GM19023 (cell line): ENCODE data around the gene SYCP3.

ENCODE experiments used
- ATAC-seq: cut with Tn5 transposase; IDR thresholded peaks from one replicate; pipeline ENCODE4 v1.9.1; 2021; ENCODE audit warnings: mild to moderate bottlenecking, moderate library complexity; ENCODE audit not compliant: unreplicated experiment

Gene SYCP3

DNA sequence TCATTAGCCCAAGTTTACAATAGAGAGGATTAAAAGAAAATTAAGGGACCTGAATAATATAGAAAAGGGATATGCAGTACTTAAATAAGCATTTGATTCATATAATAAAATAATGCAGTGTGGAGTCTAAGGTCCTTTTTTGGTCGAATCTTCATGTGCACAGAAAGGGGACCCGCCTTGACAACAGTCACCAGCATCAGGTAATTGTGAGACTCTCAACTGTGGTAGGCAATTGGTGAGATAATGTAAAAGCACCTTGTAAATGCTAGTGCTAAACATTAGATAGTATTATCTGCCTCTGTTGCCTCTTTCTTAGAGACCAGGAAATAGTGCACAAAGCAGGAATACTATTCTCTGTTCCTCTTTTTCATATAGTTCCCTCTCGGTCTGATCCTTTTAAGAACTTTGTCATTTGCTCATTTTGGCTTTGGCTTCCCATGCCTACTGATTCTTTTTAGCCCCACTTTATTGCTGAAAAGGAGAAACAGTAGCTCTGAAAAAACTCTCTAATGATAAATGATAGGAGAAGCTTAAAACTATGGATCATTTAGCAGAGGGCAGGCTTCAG lies 24.3 kb downstream of the SYCP3 start:
- ATAC-seq: no peak

DNA sequence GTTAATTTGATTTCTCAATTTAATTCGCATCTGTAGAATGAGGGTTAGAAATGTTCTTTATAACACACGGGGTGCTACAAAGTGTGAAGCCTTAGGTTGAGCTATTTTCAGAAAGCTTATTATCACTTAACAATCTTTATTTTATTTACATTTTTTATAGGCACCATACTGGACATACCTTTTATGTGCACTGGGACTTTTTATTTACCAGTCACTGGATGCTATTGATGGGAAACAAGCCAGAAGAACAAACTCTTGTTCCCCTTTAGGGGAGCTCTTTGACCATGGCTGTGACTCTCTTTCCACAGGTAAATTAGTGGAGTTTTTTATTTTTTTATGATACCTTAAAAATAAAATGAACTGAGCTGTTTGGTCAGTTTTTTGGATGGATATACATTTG lies 25.3 kb downstream of the SYCP3 start:
- ATAC-seq: no peak

DNA sequence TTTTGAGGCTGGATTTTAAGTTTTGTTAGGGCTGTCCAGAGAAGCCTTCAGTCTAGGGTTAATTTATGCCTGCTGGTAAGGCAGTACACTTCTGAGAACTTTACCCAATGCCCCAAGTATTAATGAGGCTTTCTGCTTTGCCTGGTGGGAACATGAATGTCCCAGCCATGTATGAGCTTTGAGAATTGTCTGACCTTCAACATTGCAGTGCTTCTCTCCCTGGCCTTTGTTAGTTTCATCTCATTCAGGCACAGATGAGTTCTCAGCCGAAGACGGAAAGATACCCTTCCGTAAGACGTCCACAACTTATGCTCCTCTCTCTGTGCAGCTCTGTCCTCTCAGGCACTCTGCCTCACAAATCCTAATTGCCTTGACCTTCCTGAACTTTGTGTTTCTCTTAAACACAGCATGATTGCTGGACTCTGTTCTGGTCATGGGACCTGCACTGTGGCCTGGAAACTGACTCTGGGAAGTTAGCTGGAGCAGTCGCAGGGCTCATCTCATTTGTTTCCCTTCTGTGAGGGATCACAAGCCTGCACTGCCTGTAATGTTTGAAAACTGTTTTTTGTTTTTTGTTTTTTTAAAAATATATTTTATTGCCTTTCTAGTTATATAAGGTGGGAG lies 26.1 kb downstream of the SYCP3 start:
- ATAC-seq: no peak

DNA sequence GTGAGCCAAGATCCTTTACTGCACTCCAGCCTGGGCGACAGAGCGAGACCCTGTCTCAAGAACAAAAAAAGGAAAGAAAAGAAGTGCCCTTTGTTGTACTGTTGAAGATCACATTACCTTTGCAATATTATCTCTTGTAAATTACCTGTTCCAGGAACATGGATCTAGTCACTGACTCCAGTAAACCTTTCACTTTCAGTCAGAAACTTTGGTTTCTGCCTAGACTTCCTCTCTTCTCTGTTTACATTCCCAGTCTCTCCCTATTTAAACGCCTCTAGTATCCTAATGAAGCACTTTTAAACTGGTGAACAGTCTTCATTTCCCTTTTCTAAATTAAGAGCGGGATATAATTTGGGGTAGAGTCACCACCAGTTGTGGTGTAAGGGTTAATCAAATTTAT lies 29.0 kb downstream of the SYCP3 start:
- no peak for ATAC-seq

DNA sequence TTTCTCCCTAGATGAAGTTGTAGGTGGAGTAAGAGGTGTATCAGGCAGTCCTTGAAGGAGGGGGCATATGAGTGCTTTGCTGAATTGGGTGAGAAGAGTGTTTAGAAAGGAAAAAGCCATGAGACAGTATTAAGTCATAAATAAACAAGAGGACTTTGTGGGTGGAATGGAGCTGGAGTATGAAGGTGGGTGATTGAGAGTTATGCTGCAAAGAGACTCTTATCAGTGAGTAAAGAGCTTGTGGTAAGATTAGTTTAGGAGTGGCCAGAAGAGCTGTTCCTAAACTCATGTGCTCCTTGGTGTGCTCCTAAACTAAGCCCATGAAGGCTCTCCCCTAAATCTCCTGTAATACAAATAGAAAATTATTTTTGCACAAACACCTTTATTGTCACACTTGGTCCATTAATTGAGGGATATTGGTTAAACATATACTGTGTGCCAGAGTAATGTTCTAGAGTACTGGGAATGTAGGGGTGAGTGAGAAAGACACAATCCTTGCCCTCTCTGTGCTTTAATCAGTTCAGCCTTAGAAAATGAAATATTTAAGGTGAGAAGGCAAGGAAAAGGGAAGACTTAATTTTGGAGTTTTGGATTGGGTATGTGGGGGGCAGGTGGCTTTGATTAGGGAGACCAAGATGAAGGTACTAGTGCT lies 32.0 kb downstream of the SYCP3 start:
- no peak for ATAC-seq

DNA sequence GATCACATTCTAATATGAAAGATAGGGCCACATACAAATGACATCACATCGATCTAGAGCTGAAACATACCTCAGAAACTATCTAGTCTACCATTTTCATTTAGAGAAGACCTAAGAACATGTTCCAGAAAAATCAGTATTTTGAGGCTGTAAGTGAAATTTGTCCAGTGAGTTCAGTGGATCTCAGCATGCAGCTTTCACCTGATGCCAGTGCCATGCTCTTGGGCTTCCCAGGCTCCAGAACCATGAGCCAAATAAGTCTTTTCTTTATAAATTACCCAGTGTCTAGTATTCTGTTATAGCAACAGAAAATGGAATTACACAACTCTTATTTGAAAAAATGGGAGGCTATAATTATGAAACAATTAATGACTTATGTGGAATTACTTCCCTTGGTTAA lies 32.9 kb downstream of the SYCP3 start:
- ATAC-seq: no peak

DNA sequence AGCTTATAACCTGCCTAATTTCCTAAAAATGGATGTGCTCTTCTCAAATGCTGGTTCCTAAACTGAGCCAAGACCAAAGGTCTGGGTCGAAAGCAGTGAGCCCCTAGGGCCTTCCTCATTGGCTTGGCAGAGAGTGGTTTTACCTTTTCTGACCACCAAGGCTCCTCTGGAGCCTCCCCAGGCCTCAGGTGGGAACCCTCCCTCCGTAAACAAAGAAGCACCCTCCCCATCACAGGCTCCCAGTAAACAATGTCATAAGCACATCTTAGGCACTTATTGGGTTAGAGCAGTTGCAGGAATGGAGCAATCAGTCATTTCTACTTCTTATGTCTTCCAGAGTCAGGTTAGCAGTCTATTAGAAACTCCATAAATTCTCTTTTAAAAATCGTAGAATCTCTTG lies 35.8 kb downstream of the SYCP3 start:
- ATAC-seq: no peak

DNA sequence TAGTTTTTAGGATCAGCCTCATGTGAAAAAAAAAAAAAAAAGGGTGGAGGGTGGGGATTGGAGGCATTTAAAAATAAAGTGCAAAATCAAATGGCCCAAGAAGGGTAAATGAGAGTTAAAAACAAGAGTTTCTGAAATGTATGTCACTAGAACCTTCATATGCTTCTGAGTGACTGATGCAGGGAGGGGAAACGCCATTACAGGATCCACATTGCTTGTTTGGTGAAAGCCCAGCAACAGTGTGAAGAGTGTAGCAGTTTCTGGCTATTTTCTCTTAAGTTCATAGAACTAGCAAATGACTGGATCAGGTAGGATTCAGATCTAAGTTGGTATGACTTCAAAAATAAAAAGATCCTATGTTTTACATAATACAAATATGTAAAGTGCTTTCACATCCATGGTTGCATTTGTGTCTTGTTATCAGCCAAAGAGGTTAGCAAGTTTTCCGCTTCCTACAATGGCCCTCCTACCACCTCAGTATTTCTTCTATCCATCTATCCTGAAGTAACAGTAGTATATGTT lies 38.9 kb downstream of the SYCP3 start:
- ATAC-seq: no peak

DNA sequence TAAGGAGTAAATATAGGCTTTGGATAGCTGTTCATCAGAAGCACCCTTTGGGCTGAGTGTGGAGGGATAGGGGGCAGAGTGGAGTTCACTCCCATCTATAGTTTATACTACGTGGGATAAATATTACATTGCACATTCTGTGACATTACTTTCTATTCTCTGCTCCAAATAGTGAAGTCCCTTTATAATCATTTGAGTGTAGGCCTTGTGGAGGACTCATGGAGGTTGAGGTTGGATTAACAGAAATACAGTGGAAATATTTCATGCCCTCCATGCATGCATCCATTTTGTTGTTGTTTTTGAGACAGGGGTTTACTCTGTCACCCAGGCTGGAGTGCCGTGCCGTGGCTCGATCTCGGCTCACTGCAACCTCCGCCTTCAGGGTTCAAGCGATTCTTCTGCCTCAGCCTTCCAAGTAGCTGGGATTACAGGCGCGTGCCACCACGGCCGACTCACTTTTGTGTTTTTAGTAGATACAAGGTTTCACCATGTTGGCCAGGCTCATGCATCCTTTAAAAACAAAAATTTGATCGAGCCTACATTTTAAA lies 40.4 kb downstream of the SYCP3 start:
- ATAC-seq: no peak

DNA sequence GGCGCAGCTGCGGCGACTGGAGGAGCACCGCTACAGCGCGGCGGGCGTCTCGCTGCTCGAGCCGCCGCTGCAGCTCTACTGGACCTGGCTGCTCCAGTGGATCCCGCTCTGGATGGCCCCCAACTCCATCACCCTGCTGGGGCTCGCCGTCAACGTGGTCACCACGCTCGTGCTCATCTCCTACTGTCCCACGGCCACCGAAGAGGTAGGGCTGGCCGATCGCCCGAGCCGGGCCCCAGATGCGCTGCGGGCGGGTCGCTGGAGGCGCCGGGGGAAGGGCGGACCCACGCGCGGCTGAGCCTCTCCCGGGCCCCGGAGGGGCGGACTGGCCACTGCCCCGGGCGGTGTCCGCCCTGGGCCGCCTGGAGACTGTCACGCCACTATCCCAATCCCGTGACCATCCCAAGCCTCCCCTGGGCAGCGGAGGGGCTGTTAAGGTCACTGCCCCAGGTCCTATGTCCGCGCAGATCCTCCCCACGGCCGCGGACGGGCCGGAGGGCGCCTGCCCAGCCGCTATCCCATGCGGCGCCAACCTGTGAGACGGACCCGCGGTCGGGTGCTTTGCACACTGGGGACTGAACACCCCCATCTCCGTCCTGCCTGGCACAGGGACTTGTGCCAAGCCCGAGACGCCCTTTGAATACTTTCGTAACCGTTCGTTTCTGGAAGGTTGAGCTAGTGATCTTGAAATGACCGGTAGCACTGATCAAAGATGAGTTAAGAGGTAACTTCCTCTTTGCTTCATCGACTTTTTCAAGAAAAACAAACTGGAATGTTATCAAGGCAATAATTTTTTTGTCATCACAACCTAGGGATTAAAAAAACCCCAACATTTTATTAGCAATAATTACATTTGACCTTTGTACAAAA lies 41.1 kb downstream of the SYCP3 start:
- ATAC-seq: peak; percentile 40

DNA sequence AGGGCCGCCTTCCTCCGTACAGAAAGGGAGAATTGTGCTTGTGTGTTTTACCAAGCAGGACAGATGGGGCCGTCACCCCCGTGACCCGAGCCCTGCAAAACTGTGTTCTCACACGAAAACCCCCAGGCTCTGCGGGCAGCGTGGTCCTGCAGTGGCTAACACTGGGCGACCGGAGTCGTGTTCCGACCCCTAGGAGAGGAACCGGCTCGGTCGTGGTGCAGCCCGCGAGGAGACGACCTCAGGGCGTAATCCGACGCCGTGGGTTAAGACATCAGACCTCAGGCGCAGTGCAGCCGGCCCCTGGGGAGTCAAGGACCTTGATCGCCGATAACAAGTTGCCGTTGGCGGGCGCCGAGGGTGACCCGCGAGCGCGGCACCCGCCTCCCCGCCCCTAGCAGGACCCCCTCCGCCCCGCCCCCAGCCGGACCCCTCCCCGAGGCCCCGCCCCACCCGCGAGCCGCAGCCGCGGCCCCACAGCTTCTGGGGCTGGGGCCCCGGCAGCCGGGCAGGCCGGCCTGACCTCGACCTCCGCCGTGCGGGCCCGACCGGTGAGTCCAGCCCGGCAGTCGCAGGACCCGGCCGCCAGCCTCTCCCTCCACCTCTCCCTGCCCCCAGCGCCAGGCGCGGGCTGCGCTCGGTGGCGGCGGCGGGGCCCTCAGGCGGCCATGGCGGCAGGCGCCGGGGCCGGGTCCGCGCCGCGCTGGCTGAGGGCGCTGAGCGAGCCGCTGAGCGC lies 41.9 kb downstream of the SYCP3 start, which contains the start of gene CHPT1:
Gene CHPT1 (plus strand): TSS at position 444 of the 733 bp plus-strand sequence. CDS start 222 bp downstream, at position 666.
- ATAC-seq: peak; percentile 77

DNA sequence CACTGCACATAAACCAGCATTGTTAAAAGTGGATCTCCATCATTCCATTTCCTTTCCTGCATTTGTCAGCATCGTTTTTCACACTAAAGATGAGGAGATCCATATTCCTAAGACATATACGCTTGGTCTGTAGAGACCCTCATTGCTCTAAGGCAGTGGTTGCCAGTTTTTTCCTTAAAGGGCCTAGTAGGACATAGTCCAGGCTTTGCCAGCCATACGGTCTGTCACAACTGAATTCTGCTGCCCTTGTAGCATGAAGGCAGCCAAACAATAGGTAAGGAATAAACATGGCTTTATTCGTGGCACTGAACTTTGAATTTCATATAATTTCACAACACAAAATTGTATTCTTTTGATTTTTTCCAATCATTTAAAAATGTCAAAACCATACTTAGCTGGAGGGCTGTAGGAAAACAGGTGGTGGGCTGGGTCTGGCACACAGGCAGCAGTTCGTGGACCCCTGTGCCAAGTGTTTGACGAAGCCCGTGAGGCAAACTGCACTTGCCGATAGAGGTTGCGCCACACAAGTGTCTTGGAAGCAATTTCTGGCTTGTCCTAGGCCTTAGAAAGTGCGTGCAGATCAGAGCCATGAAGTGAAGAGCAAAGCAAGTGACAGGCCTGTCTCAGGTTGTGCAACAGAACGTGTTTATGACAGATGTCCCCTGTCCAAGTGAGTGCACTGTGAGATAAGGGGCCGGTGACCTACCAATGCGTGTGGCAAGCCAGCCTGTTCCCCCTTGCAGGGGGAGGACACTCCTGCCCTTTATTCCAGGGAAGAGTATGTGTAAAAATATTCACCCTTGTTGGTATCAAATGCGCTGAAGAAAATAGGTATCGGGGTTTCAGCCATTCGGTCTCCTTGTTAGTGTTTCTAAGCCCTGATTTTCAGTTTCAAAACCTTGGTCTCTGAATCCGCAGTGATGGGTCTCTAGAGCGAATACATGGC lies 42.7 kb downstream of the SYCP3 start:
- ATAC-seq: peak; percentile 34

DNA sequence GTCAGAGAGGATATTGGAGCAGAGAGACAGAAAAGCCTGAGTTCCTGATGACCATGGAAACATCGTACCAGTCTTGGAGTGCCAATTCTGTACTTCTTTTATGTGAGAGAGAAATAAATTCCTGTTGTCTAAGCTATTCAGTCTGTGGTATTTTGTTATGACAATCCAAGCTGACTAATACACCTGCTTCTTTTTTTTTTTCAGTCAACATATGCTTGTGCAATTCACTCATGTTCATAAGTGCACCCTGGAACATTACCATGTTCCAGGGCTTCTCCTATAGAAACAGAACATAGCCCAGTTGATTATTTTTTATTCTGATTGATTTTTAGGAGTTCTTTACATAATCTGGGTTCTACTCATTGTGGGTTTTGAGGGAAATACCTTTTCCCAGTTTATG lies 43.6 kb downstream of the SYCP3 start:
- ATAC-seq: no peak

DNA sequence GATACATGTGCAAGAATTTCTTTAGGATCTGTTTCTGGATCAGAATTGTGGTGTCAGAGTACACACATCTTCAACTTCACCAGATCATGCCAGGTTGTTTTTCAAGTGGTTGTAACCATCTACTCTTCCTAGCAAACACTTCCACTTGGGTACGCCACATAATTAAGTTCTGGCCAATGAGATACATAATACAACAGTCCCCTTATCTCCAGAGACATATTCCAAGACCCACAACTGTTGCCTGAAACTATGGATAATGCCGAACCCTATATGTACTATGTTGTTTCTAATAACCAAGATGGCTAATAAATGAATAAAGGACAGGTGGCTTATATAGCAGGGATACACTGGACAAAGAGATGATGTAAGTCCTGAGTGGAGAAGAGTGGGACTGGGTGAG lies 44.3 kb downstream of the SYCP3 start:
- no peak for ATAC-seq

DNA sequence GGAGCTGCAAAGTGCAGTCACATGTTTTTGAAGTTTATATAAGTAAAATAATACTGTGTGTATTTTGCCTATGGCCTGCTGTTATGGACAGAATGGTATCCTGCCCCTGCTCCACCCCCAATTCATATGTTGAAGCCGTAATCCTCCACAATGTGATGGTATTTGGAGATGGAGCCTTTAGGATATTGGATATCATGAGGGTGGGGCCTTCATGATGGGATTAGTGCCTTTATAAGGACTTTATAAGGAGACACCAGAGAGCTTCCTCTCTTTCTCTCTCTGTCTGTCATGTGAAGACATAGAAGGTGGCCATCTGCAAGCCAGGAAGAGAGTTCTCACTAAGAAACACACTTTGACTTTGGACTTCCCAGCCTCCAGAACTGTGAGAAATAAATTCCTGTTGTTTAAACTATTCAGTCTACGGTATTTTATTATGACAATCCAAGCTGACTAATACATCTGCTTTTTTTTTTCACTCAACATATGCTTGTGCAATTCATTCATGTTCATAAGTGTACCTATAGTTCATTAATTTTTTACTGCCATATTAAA lies 44.9 kb downstream of the SYCP3 start:
- no peak for ATAC-seq

DNA sequence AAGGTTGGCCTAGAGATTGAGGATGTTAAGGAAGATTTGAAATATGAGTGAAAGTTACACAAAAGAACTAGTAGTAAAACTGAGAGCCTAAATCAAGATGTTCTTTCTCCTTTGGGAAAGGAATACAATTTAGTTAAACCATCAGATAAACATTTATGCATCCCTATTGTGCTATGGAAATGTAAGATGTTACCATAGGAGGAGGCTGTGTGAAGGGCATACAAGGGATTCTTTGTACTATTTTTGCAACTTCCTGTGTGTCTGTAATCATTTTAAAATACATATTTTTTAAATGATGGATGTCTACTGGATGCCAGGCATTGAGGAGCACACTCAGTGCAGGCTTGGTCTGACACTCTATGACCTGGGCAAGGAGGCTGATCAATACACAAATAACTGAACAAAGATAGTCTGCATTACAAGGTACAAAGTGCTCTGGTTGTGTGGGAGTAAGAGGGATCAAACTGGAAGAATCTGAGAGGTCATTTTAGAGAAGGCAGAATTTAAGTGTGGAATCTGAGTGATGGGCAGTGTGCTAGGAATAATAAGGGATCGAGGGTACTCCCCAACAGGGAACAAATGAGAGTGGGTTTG lies 47.7 kb downstream of the SYCP3 start:
- no peak for ATAC-seq

DNA sequence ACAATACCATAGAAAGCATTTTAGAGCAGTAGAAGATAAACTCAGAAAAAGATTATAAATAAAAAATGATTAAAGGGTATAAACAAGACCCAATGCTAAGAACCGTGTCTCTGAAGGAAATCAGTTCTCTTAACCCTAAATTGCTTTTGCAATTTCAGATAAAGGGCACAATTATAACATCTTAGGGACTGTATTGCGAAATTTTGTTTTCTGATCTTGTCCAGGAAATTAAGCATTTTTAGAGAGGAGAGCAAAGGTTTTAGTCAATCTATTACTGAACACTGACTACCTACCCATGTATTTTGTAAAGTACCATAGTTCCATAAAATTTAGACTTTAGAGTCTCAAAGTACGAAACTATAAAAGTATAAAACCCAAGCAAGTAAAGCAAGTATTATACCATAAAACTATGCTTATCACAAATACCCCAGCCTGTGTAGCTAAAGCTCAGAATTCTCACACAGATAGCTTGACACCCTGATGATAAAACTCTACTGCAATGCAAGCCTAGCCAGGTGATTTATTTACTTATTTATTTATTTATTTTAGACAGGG lies 48.6 kb downstream of the SYCP3 start:
- no peak for ATAC-seq

DNA sequence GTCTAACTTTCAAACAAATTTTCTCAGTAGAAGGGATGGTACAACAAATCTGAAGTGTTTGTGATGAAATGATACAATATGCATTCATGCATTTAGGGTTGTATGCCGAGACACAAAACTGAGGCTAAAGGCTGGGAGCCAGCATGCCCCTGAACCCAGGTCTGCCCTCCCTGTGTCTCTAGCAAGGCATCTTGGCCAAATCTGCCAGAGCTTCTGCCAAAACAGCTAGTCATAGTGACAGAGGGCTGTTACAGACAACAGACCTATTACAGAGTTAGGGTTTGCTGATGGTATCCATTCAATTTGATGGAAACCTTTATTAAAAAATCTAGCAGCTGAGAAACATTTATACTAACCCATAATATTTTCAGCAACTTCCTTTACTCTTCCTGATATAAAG lies 53.1 kb downstream of the SYCP3 start:
- no peak for ATAC-seq
